Mammary epithelial cell (primary cell): ENCODE data around the gene CRYAB.
A peak's percentile ranks its signal among the peaks of the same experiment; 100 is the strongest.

Experiments
- EZH2 ChIP-seq: IDR thresholded peaks from 2 replicates; pipeline ENCODE4 v1.6.1; 2012; ENCODE audit warnings: low read length, inconsistent platforms, borderline replicate concordance
- TF ChIP-seq, protein P1 (sequence below), 2 donors: IDR thresholded peaks in 1 of 2; conservative IDR thresholded peaks in 1 of 2; 2 replicates each; pipeline ENCODE4 v1.5.1; 2011 to 2012; ENCODE audit warnings: inconsistent platforms in 2 of 2, low read length in 2 of 2, mild to moderate bottlenecking in 2 of 2, control low read depth in 1 of 2, low read depth in 1 of 2; ENCODE audit not compliant: insufficient read depth in 1 of 2; ENCODE audit errors: extremely low read depth in 1 of 2

DNA sequence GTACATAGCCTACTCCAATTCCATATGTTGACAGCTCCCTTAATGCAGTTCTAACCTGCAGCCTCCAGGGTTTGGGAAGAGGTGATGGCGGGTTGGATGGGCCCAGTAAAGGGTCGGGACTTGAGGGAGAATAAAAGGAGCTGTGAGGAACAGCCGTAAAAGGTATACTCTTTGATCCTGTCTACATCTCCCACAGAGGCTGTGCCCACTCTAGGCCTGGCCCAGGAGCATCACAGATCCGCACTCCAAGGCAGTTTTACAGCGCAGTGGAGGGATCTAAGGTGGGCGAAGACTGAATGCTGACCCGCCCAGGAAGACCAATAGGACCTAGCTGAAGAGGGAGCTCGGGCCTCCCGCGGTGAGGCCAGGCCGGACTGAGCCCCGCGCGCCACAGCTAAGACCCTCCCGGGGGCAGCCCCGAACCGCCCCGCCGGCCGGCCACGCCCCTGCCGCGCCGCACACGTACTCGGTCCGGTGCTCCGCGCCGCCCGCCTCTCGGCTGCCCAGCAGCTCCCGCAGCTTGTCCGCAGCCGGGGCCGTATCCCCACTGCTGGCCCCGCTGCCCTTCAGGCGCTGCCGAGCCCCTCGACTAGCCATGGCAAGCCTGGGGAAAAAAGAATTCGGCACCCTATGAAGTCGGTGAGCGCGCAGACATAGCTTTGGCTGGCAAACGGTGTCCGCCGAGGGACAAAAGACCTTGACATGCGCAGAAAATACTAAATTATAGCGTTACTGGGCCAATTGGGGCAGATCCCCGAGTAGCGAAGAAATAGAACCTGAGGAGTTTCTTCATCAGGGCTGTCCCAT lies 40.5 kb downstream of the CRYAB start, which contains the start of gene ALG9:
- TF ChIP-seq, protein P1, sequence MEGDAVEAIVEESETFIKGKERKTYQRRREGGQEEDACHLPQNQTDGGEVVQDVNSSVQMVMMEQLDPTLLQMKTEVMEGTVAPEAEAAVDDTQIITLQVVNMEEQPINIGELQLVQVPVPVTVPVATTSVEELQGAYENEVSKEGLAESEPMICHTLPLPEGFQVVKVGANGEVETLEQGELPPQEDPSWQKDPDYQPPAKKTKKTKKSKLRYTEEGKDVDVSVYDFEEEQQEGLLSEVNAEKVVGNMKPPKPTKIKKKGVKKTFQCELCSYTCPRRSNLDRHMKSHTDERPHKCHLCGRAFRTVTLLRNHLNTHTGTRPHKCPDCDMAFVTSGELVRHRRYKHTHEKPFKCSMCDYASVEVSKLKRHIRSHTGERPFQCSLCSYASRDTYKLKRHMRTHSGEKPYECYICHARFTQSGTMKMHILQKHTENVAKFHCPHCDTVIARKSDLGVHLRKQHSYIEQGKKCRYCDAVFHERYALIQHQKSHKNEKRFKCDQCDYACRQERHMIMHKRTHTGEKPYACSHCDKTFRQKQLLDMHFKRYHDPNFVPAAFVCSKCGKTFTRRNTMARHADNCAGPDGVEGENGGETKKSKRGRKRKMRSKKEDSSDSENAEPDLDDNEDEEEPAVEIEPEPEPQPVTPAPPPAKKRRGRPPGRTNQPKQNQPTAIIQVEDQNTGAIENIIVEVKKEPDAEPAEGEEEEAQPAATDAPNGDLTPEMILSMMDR (conservative IDR thresholded peaks at IDR 0.05 in 1 of 2, IDR thresholded peaks at IDR 0.05 in 1 of 2; ENCODE audit: extremely low read depth in 1 of 2, insufficient read depth in 1 of 2, low read depth in 1 of 2, low read length in 2 of 2) = peak; percentile 47 to 52
- TF ChIP-seq EZH2 = no peak
